Lower leg skin (tissue), 3 donors: ENCODE measurements around the gene FAM171A2.

Experiments used
- CTCF ChIP-seq, 3 donors: fragments of 450-650 bp; IDR thresholded peaks; one replicate each; pipeline ENCODE4 v1.5.1; 2016; ENCODE audit warnings: antibody characterized with exemption in 3 of 3, mild to moderate bottlenecking in 3 of 3, moderate library complexity in 2 of 3
- POLR2A ChIP-seq, 2 donors: fragments of 450-650 bp; IDR thresholded peaks; one replicate each; pipeline ENCODE4 v1.6.1; 2016 to 2017; ENCODE audit warnings: antibody characterized with exemption in 2 of 2, mild to moderate bottlenecking in 1 of 2, moderate library complexity in 1 of 2

GRCh38 chr17:44350733-44351226 is 12.9 kb downstream of the FAM171A2 start:
- TF ChIP-seq CTCF (IDR thresholded peaks at IDR 0.05), result no peak
- no peak for TF ChIP-seq POLR2A (IDR thresholded peaks at IDR 0.05)
